ENCODE data around the gene LHX4.

LHX4 gene

GRCh38 chr1:180248176-180248575 lies 18.1 kb downstream of the LHX4 start:
- no peak overlapping the region for H3K4me3 ChIP-seq (ENCODE audit: low read depth, low read length)

GRCh38 chr1:180248731-180249681 lies 18.9 kb downstream of the LHX4 start:
- H3K27ac ChIP-seq (ENCODE audit: low read depth, low read length): no peak overlapping the region

More at GRCh38 chr1:180248176-180248575, 18.1 kb downstream of the LHX4 start:
- H3K9me3 ChIP-seq (ENCODE audit: control insufficient read depth, insufficient read depth, low read depth, low read length): no peaks in the 10 kb centered on the region
- H3K27me3 ChIP-seq (ENCODE audit: control insufficient read depth, insufficient read depth, low read length): no peaks in the 10 kb centered on the region
- peaks cover 23% of the 10 kb centered on the region for H3K4me1 ChIP-seq (ENCODE audit: control insufficient read depth, insufficient read depth, low read length)
- no peak overlapping the region for H3K9ac ChIP-seq (ENCODE audit: low read length)
- H3K36me3 ChIP-seq (ENCODE audit: control insufficient read depth, insufficient read depth, low read length): no peaks in the 10 kb centered on the region
- H3K27ac ChIP-seq (ENCODE audit: low read depth, low read length): no peak overlapping the region

GRCh38 chr1:180249725-180250498 lies 19.8 kb downstream of the LHX4 start:
- Histone ChIP-seq H3K27me3 (ENCODE audit: control insufficient read depth, insufficient read depth, low read length) (no peaks in the 10 kb centered on the region), H3K36me3 (ENCODE audit: control insufficient read depth, insufficient read depth, low read length) (no peaks in the 10 kb centered on the region), H3K4me1 (ENCODE audit: control insufficient read depth, insufficient read depth, low read length) (peaks cover 33% of the 10 kb centered on the region), H3K27ac (ENCODE audit: low read depth, low read length) (no peak overlapping the region), H3K4me3 (ENCODE audit: low read depth, low read length) (no peak overlapping the region), H3K9ac (ENCODE audit: low read length) (no peak overlapping the region), H3K9me3 (ENCODE audit: control insufficient read depth, insufficient read depth, low read depth, low read length) (no peaks in the 10 kb centered on the region)

More at GRCh38 chr1:180248731-180249681, 18.9 kb downstream of the LHX4 start:
- H3K4me1 ChIP-seq (ENCODE audit: control insufficient read depth, insufficient read depth, low read length): peaks cover 30% of the 10 kb centered on the region
- no peaks in the 10 kb centered on the region for H3K27me3 ChIP-seq (ENCODE audit: control insufficient read depth, insufficient read depth, low read length)
- H3K36me3 ChIP-seq (ENCODE audit: control insufficient read depth, insufficient read depth, low read length): no peaks in the 10 kb centered on the region
- H3K4me3 ChIP-seq (ENCODE audit: low read depth, low read length): no peak overlapping the region
- H3K9ac ChIP-seq (ENCODE audit: low read length): no peak overlapping the region
- H3K9me3 ChIP-seq (ENCODE audit: control insufficient read depth, insufficient read depth, low read depth, low read length): no peaks in the 10 kb centered on the region

- Histone ChIP-seq H3K27ac (ENCODE audit: low read depth, low read length) (no peak overlapping the region), H3K4me3 (ENCODE audit: low read depth, low read length) (no peak overlapping the region), H3K36me3 (ENCODE audit: control insufficient read depth, insufficient read depth, low read length) (no peaks in the 10 kb centered on the region), H3K9me3 (ENCODE audit: control insufficient read depth, insufficient read depth, low read depth, low read length) (no peaks in the 10 kb centered on the region), H3K27me3 (ENCODE audit: control insufficient read depth, insufficient read depth, low read length) (no peaks in the 10 kb centered on the region), H3K9ac (ENCODE audit: low read length) (no peak overlapping the region), H3K4me1 (ENCODE audit: control insufficient read depth, insufficient read depth, low read length) (peaks cover 29% of the 10 kb centered on the region)
These were observed 20.4 kb downstream of the LHX4 start for GRCh38 chr1:180250499-180250770.

GRCh38 chr1:180250883-180251509 lies 20.9 kb downstream of the LHX4 start:
- H3K4me3 ChIP-seq (ENCODE audit: low read depth, low read length): no peak overlapping the region
- H3K36me3 ChIP-seq (ENCODE audit: control insufficient read depth, insufficient read depth, low read length): no peaks in the 10 kb centered on the region
- no peaks in the 10 kb centered on the region for H3K9me3 ChIP-seq (ENCODE audit: control insufficient read depth, insufficient read depth, low read depth, low read length)
- no peak overlapping the region for H3K27ac ChIP-seq (ENCODE audit: low read depth, low read length)
- no peaks in the 10 kb centered on the region for H3K27me3 ChIP-seq (ENCODE audit: control insufficient read depth, insufficient read depth, low read length)
- H3K4me1 ChIP-seq (ENCODE audit: control insufficient read depth, insufficient read depth, low read length): peaks cover 29% of the 10 kb centered on the region
- H3K9ac ChIP-seq (ENCODE audit: low read length): no peak overlapping the region

GRCh38 chr1:180251526-180252305 lies 21.7 kb downstream of the LHX4 start:
- Histone ChIP-seq H3K36me3 (ENCODE audit: control insufficient read depth, insufficient read depth, low read length) (no peaks in the 10 kb centered on the region), H3K27me3 (ENCODE audit: control insufficient read depth, insufficient read depth, low read length) (no peaks in the 10 kb centered on the region), H3K4me1 (ENCODE audit: control insufficient read depth, insufficient read depth, low read length) (peaks cover 29% of the 10 kb centered on the region), H3K9me3 (ENCODE audit: control insufficient read depth, insufficient read depth, low read depth, low read length) (no peaks in the 10 kb centered on the region), H3K27ac (ENCODE audit: low read depth, low read length) (no peak overlapping the region), H3K9ac (ENCODE audit: low read length) (no peak overlapping the region), H3K4me3 (ENCODE audit: low read depth, low read length) (no peak overlapping the region)

- H3K9ac ChIP-seq (ENCODE audit: low read length): no peak overlapping the region
- H3K9me3 ChIP-seq (ENCODE audit: control insufficient read depth, insufficient read depth, low read depth, low read length): no peaks in the 10 kb centered on the region
- no peaks in the 10 kb centered on the region for H3K36me3 ChIP-seq (ENCODE audit: control insufficient read depth, insufficient read depth, low read length)
- no peaks in the 10 kb centered on the region for H3K27me3 ChIP-seq (ENCODE audit: control insufficient read depth, insufficient read depth, low read length)
- H3K27ac ChIP-seq (ENCODE audit: low read depth, low read length): no peak overlapping the region
- no peak overlapping the region for H3K4me3 ChIP-seq (ENCODE audit: low read depth, low read length)
- peaks cover 21% of the 10 kb centered on the region for H3K4me1 ChIP-seq (ENCODE audit: control insufficient read depth, insufficient read depth, low read length)
These were observed 22.8 kb downstream of the LHX4 start for GRCh38 chr1:180252638-180253536.

- H3K27me3 ChIP-seq (ENCODE audit: control insufficient read depth, insufficient read depth, low read length): no peaks in the 10 kb centered on the region
- no peaks in the 10 kb centered on the region for H3K36me3 ChIP-seq (ENCODE audit: control insufficient read depth, insufficient read depth, low read length)
- H3K9me3 ChIP-seq (ENCODE audit: control insufficient read depth, insufficient read depth, low read depth, low read length): no peaks in the 10 kb centered on the region
- H3K4me1 ChIP-seq (ENCODE audit: control insufficient read depth, insufficient read depth, low read length): peaks cover 21% of the 10 kb centered on the region
- H3K9ac ChIP-seq (ENCODE audit: low read length): no peak overlapping the region
- H3K4me3 ChIP-seq (ENCODE audit: low read depth, low read length): no peak overlapping the region
- no peak overlapping the region for H3K27ac ChIP-seq (ENCODE audit: low read depth, low read length)
These were observed 23.8 kb downstream of the LHX4 start for GRCh38 chr1:180253585-180254495.

GRCh38 chr1:180254496-180254819 lies 24.4 kb downstream of the LHX4 start:
- H3K27ac ChIP-seq (ENCODE audit: low read depth, low read length): no peak overlapping the region
- H3K4me1 ChIP-seq (ENCODE audit: control insufficient read depth, insufficient read depth, low read length): peaks cover 21% of the 10 kb centered on the region
- no peaks in the 10 kb centered on the region for H3K9me3 ChIP-seq (ENCODE audit: control insufficient read depth, insufficient read depth, low read depth, low read length)
- H3K9ac ChIP-seq (ENCODE audit: low read length): no peak overlapping the region
- H3K27me3 ChIP-seq (ENCODE audit: control insufficient read depth, insufficient read depth, low read length): no peaks in the 10 kb centered on the region
- no peak overlapping the region for H3K4me3 ChIP-seq (ENCODE audit: low read depth, low read length)
- H3K36me3 ChIP-seq (ENCODE audit: control insufficient read depth, insufficient read depth, low read length): no peaks in the 10 kb centered on the region

Measured in HUES6 (cell line).